Activated T-helper 2 cell treated with anti-CD3 and anti-CD28 coated beads, Interferon-gamma antibody, Interleukin-2, Interleukin-4, amounts not matched to agents 10 μg/mL and 5 μg/mL and 100 μg/mL, durations not matched to agents 14 hours and 24 hours and 36 hours (primary cell): ENCODE measurements around the gene CDH22. TPM values are rescaled to one million over a fixed set of nuclear protein-coding genes. Genes with fewer than 3 reads are reported as not detected.

Experiments
- DNase-seq: peaks from one replicate; pipeline ENCODE4 v3.0.0; 2021; ENCODE audit warnings: low spot score
- H3K27ac Mint-ChIP-seq: one replicate; pipeline ENCODE4 v1.8.0; 2021; ENCODE audit warnings: mixed read lengths
- H3K27me3 Mint-ChIP-seq: one replicate; pipeline ENCODE4 v1.8.0; 2021; ENCODE audit warnings: low read depth, mixed read lengths
- H3K36me3 Mint-ChIP-seq: one replicate; pipeline ENCODE4 v1.8.0; 2021; ENCODE audit warnings: low read depth, mixed read lengths
- H3K4me1 Mint-ChIP-seq: one replicate; pipeline ENCODE4 v1.8.0; 2021; ENCODE audit warnings: low read depth, mixed read lengths
- H3K4me3 Mint-ChIP-seq: one replicate; pipeline ENCODE4 v1.8.0; 2021; ENCODE audit warnings: low read depth, mild to moderate bottlenecking, moderate library complexity, mixed read lengths
- H3K9me3 Mint-ChIP-seq: one replicate; pipeline ENCODE4 v1.8.0; 2021; ENCODE audit warnings: mixed read lengths
- intact Hi-C: fragments of 100-400 bp; cut with micrococcal nuclease; formaldehyde crosslinking; loops from one replicate; pipeline ENCODE4 v1.15.1; 2023
- total RNA-seq: library from RNA; stranded (reverse); gene quantifications from 2 replicates; pipeline ENCODE4 v1.2.3, GENCODE V29; 2022

The CDH22 gene
- total RNA-seq, 1 donor from 2014 or later, result not detected

DNA sequence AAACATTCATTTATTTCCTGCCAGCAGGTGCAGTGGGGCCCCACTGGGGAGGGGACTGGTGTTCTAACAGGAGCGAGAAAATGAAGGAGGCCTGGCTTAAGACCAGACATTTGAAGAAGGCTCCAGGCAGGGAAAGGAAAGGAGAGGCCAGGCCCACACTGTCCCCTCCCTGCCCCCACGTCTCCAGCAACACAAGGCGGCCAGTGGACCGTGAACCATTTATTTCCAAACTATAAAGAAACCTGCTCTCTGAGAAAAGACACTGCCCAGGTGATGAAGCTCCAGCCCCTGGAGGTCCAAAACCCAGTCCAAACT lies 41.4 kb upstream of the CDH22 start:
- Mint-ChIP-seq H3K4me3 (no peak overlapping the region), H3K36me3 (peaks cover 18% of the 10 kb centered on the region), H3K4me1 (peaks cover 10% of the 10 kb centered on the region), H3K9me3 (no peaks in the 10 kb centered on the region), H3K27ac (no peak overlapping the region), H3K27me3 (peaks cover 3% of the 10 kb centered on the region)
- no peak for DNase-seq
- intact Hi-C loops, result loop anchor here (1.0 kb wide), 1 partner anchor 42 kb away; no protein-coding TSS in a partner anchor

DNA sequence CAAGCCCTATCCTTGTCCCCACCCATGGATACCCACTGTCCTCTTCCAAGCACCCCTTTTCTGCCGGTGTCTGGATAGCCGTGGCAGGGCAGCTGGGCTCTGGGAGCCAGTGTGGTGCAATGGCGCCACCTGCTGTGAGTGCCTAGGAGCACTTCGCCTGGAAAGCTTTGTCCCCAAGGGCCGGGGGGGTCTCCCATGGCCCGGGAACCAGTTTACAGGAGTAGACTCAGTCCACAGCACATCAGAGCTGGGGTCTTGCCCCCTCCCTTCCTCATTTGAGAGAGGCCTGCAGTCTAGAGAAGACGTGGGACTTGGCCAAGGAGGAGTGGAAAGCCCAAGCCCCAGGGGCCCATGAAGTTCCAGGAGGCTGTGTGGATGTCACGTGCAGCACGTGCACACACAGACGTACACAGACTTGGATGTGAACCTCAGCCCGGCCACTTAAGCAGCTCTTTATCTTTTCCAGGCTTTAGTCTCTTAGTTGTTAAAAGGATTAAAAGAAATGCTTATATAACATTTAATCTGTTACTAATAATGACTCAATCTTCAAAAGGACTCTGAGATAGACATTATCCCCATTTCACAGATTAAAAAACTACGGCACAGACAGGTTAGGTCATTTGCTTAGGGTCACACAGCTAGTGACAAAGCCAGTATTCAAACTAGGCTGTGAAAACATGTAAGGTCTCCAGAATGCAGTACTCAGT lies 40.9 kb upstream of the CDH22 start:
- no peak overlapping the region for H3K27ac Mint-ChIP-seq
- no peak overlapping the region for H3K4me3 Mint-ChIP-seq

GRCh38 chr20:46347841-46348803 lies 39.8 kb upstream of the CDH22 start:
- no peaks in the 10 kb centered on the region for H3K9me3 Mint-ChIP-seq
- no peak overlapping the region for H3K27ac Mint-ChIP-seq
- peaks cover 9% of the 10 kb centered on the region for H3K36me3 Mint-ChIP-seq
- no peak for DNase-seq
- H3K4me1 Mint-ChIP-seq, result peaks cover 10% of the 10 kb centered on the region
- H3K4me3 Mint-ChIP-seq, result no peak overlapping the region
- H3K27me3 Mint-ChIP-seq, result peaks cover 11% of the 10 kb centered on the region
- intact Hi-C loops, result no loop called here

More for the DNA sequence above, 40.9 kb upstream of the CDH22 start:
- intact Hi-C loops, result loop anchor here (1.0 kb wide), 1 partner anchor 42 kb away; no protein-coding TSS in a partner anchor
- Mint-ChIP-seq H3K36me3 (peaks cover 15% of the 10 kb centered on the region), H3K9me3 (no peaks in the 10 kb centered on the region), H3K27me3 (peaks cover 7% of the 10 kb centered on the region), H3K4me1 (peaks cover 10% of the 10 kb centered on the region)
- peak; percentile 32 for DNase-seq

DNA sequence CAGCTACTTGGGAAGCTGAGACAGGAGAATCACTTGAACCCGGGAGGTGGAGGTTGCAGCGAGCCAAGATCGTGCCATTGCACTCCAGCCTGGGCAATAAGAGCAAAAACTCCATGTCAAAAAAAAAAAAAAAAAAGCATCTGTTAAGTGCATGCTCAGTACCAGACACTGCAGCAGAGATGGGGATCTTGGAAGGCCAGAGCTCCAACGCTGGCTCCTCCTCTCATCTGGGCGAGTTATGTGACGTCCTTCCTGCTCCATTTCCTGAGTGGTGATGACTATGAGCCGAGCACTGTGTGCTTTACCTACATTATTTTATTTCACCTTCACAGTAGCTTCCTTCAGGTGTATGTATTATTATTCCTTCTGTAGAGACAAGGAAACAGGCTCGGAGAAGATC lies 38.5 kb upstream of the CDH22 start:
- H3K27me3 Mint-ChIP-seq, result peaks cover 21% of the 10 kb centered on the region
- intact Hi-C loops, result no loop called here
- peaks cover 9% of the 10 kb centered on the region for H3K36me3 Mint-ChIP-seq
- peaks cover 14% of the 10 kb centered on the region for H3K4me1 Mint-ChIP-seq
- no peak overlapping the region for H3K27ac Mint-ChIP-seq
- DNase-seq, result no peak
- no peak overlapping the region for H3K4me3 Mint-ChIP-seq
- H3K9me3 Mint-ChIP-seq, result no peaks in the 10 kb centered on the region

- DNase-seq, result no peak
- Mint-ChIP-seq H3K27ac (no peak overlapping the region), H3K4me3 (no peak overlapping the region), H3K36me3 (peaks cover 3% of the 10 kb centered on the region), H3K27me3 (peaks cover 22% of the 10 kb centered on the region), H3K4me1 (peaks cover 7% of the 10 kb centered on the region), H3K9me3 (no peaks in the 10 kb centered on the region)
- intact Hi-C loops, result no loop called here
Measured at GRCh38 chr20:46344488-46345162, 36.3 kb upstream of the CDH22 start.

- Mint-ChIP-seq H3K27me3 (peaks cover 22% of the 10 kb centered on the region), H3K27ac (no peak overlapping the region), H3K4me3 (no peak overlapping the region), H3K36me3 (peaks cover 2% of the 10 kb centered on the region), H3K9me3 (no peaks in the 10 kb centered on the region), H3K4me1 (peaks cover 4% of the 10 kb centered on the region)
- intact Hi-C loops, result no loop called here
- no peak for DNase-seq
Measured at GRCh38 chr20:46343975-46344357, 35.7 kb upstream of the CDH22 start.

DNA sequence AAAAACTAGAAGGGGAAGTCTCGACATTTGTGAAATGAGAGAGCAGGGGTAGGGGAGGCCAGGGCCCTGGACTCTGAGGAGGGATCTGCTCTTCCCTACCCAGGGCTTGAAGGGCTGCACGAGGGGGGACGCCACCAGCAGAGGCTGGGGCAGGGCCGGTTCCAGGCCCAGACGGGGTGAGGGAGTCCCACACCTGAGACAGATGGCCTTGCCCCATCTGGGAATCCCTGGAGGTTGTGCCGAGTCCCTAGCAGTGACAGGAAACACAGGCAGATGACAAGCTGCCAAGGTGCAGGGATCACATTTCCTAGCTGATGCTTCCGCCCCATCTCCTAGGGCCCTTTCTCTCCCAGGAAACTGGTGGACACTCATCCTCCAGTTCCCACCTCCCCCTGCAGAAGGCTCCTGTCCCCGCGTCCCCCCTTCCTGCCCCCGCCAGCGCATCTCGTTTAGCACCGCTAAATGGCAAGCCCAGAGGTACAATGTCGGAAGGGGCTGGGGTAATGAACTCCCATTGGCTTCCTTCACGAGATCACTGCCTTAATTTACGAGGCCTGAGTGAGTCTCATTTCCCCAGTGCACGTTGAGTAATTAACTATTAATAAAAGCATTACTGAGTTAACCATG lies 35.2 kb upstream of the CDH22 start:
- no peak for DNase-seq
- Mint-ChIP-seq H3K4me3 (no peak overlapping the region), H3K36me3 (no peaks in the 10 kb centered on the region), H3K27ac (no peak overlapping the region), H3K27me3 (peaks cover 22% of the 10 kb centered on the region), H3K4me1 (peaks cover 4% of the 10 kb centered on the region), H3K9me3 (no peaks in the 10 kb centered on the region)
- intact Hi-C loops, result no loop called here

- H3K36me3 Mint-ChIP-seq, result no peaks in the 10 kb centered on the region
- peaks cover 22% of the 10 kb centered on the region for H3K27me3 Mint-ChIP-seq
- DNase-seq, result no peak
- intact Hi-C loops, result no loop called here
- H3K4me3 Mint-ChIP-seq, result no peak overlapping the region
- no peak overlapping the region for H3K27ac Mint-ChIP-seq
- H3K9me3 Mint-ChIP-seq, result no peaks in the 10 kb centered on the region
- H3K4me1 Mint-ChIP-seq, result peaks cover 4% of the 10 kb centered on the region
Measured at GRCh38 chr20:46342451-46343347, 34.4 kb upstream of the CDH22 start.

DNA sequence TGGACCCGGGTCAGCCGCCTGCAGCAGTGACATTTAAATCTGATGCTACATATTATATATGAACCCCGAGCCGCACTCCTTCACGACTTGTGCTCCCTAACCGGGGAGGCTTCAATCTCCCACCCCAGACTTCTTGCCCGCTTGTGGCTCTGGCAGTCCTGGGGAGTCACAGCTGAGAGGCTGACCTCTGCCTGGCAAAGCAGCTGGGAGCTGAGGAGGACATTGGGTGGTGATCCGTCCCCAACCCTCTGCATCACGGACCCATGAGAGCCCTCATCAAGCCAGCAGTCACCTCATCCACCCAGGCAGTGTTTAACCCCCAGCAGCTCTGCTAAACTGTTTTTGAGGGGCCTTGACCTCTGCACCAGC lies 33.7 kb upstream of the CDH22 start:
- Mint-ChIP-seq H3K36me3 (no peaks in the 10 kb centered on the region), H3K9me3 (no peaks in the 10 kb centered on the region), H3K4me1 (peaks cover 4% of the 10 kb centered on the region), H3K27me3 (peaks cover 22% of the 10 kb centered on the region), H3K27ac (no peak overlapping the region), H3K4me3 (no peak overlapping the region)
- intact Hi-C loops, result no loop called here
- DNase-seq, result no peak

DNA sequence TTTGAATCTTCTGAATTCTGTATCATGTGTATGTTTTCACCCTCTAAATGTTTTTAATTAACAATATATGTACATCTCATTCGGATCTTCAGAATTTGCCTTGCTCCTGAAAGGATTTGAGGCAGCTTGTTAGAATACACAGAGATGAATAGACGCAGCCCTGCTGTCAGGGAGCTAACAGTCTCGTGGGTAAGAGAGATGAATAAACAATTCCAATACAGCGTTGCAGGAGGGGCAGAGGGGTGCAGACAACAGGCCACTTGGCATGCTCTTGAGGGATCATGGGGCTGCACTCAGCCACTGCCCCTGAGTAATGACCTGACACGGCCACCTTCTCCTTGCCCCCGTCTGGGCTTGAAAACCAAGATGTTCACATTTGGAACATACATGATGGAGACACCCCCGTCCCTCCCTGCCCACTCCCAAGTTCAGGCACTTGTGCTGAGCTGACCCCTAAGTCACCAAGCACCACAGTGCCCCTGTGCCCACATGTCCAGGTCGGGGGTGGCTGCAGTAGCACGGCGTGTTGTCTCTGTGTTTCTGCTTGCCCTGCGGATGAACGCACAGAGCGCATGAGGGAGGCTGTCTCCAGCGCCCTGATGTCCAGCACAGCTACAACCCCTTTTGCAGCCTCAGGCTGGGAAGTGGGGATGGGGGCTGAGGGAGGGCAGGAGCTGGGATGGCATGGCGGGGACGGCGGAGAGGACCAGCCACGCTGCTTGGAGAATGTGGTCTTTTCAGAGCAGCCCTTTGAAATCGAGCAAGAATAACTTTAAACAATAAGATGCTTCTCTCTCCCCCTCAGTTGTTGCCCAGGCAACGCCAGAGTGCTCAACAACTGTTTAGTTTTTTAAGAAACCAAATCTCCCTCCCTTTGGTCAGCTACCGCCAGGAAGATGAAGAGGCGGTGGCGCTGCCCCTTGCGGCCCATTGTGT lies 33.0 kb upstream of the CDH22 start:
- H3K27me3 Mint-ChIP-seq, result peaks cover 22% of the 10 kb centered on the region
- no peak overlapping the region for H3K27ac Mint-ChIP-seq
- no peaks in the 10 kb centered on the region for H3K36me3 Mint-ChIP-seq
- peaks cover 4% of the 10 kb centered on the region for H3K4me1 Mint-ChIP-seq
- no peaks in the 10 kb centered on the region for H3K9me3 Mint-ChIP-seq
- no peak overlapping the region for H3K4me3 Mint-ChIP-seq
- intact Hi-C loops, result no loop called here
- DNase-seq, result no peak

- Mint-ChIP-seq H3K4me3 (no peak overlapping the region), H3K27me3 (peaks cover 19% of the 10 kb centered on the region), H3K36me3 (no peaks in the 10 kb centered on the region), H3K9me3 (no peaks in the 10 kb centered on the region), H3K27ac (no peak overlapping the region), H3K4me1 (peaks cover 4% of the 10 kb centered on the region)
- DNase-seq, result no peak
- intact Hi-C loops, result no loop called here
Measured at GRCh38 chr20:46339037-46339436, 30.7 kb upstream of the CDH22 start.
